ENCODE measurements around the gene MCRIP1.

- TF ChIP-seq CTCF (IDR thresholded peaks at IDR 0.05) = no peak
- no peak for TF ChIP-seq POLR2AphosphoS5 (IDR thresholded peaks at IDR 0.05)
- no peak for TF ChIP-seq EP300 (IDR thresholded peaks at IDR 0.05)
Observed at GRCh38 chr17:81810476-81810875, 22.6 kb downstream of the MCRIP1 start.
